Sigmoid colon (tissue), 4 donors: ENCODE results near the gene C6orf52.

Source experiments
- EP300 ChIP-seq, 4 donors: sonication (generic); formaldehyde crosslinking; IDR thresholded peaks; one replicate each; pipeline ENCODE4 v1.6.1; 2017; ENCODE audit warnings: antibody characterized with exemption in 4 of 4
- POLR2A ChIP-seq, 2 donors: fragments of 450-650 bp; IDR thresholded peaks; one replicate each; pipeline ENCODE4 v1.6.1; 2016; ENCODE audit warnings: antibody characterized with exemption in 2 of 2, mild to moderate bottlenecking in 2 of 2, moderate library complexity in 2 of 2
- TF ChIP-seq, protein P1 (sequence below), 4 experiments: fragments of 450-650 bp in 3 of 4; fragments of 200-600 bp in 1 of 4; IDR thresholded peaks; one replicate each; pipeline ENCODE4 v1.5.1; 2016 to 2019; ENCODE audit warnings: antibody characterized with exemption in 4 of 4, mild to moderate bottlenecking in 3 of 4, moderate library complexity in 2 of 4

DNA sequence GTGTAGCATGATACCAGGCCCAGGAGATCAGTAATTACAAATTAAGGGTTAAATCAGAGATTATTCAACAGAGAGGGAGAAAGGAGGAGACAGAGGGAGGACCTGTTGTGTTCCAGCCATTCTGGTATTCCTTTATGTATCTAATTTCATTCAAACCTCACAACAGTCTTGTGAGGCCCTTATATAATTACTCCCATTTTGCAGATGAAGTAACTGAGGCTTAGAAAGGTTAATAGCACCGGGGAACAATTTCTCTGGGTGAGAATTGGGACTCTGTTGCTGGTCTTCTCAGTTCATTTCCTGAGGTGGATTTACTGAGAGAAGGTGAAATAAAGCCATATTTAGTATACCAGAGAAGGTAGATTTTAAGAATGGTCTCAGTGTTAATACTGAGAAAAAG lies 66.6 kb downstream of the C6orf52 start:
- TF ChIP-seq POLR2A (IDR thresholded peaks at IDR 0.05): no peak
- TF ChIP-seq, protein P1, sequence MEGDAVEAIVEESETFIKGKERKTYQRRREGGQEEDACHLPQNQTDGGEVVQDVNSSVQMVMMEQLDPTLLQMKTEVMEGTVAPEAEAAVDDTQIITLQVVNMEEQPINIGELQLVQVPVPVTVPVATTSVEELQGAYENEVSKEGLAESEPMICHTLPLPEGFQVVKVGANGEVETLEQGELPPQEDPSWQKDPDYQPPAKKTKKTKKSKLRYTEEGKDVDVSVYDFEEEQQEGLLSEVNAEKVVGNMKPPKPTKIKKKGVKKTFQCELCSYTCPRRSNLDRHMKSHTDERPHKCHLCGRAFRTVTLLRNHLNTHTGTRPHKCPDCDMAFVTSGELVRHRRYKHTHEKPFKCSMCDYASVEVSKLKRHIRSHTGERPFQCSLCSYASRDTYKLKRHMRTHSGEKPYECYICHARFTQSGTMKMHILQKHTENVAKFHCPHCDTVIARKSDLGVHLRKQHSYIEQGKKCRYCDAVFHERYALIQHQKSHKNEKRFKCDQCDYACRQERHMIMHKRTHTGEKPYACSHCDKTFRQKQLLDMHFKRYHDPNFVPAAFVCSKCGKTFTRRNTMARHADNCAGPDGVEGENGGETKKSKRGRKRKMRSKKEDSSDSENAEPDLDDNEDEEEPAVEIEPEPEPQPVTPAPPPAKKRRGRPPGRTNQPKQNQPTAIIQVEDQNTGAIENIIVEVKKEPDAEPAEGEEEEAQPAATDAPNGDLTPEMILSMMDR (IDR thresholded peaks at IDR 0.05): no peak
- TF ChIP-seq EP300 (IDR thresholded peaks at IDR 0.05): no peak
